Caki2 (cell line): ENCODE results near the gene ORMDL3. TPM values are rescaled to one million over a fixed set of nuclear protein-coding genes. Genes with fewer than 3 reads are reported as not detected.
A peak's percentile ranks its signal among the peaks of the same experiment; 100 is the strongest.

Source experiments
- DNase-seq: peaks from one replicate; pipeline ENCODE4 v3.0.0-alpha.2; 2015; ENCODE audit warnings: low read depth
- in situ Hi-C: cut with HindIII; loops from 2 replicates; pipeline ENCODE4 v1.10.0; 2016; ENCODE audit warnings: low sequenced_read_pairs, low pct_unique_long_range_greater_than_20kb, mixed read lengths
- total RNA-seq: library from RNA; depleted of rRNA; stranded (reverse); fragments of >200 nt; shearing (Covaris generic); gene quantifications from 2 replicates; pipeline ENCODE4 v1.2.3, GENCODE V29; 2014; ENCODE audit warnings: low replicate concordance; rRNA removed

The ORMDL3 gene, protein sequence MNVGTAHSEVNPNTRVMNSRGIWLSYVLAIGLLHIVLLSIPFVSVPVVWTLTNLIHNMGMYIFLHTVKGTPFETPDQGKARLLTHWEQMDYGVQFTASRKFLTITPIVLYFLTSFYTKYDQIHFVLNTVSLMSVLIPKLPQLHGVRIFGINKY
- 41.3 and 70.3 TPM in 2 replicates for total RNA-seq

GRCh38 chr17:39927101-39927928 lies at the start of gene ORMDL3, which contains the start of gene LRRC3C:
ORMDL3 (minus strand) TSS chr17:39927601; CDS start chr17:39924203, 3,398 bp downstream.
LRRC3C (plus strand) TSS chr17:39927732; CDS start chr17:39941524, 13,792 bp downstream.
- DNase-seq = peak; percentile 89
- in situ Hi-C loops = no loop called here

- DNase-seq = no peak
- in situ Hi-C loops = no loop called here
These were observed 48.4 kb upstream of the ORMDL3 start for GRCh38 chr17:39975801-39976200.

GRCh38 chr17:39974433-39974832 lies 47.0 kb upstream of the ORMDL3 start:
- in situ Hi-C loops = no loop called here
- DNase-seq = no peak

GRCh38 chr17:39973496-39973895 lies 46.1 kb upstream of the ORMDL3 start:
- in situ Hi-C loops = no loop called here

GRCh38 chr17:39972271-39972670 lies 44.9 kb upstream of the ORMDL3 start:
- no peak for DNase-seq
- in situ Hi-C loops = no loop called here

More at GRCh38 chr17:39973496-39973895, 46.1 kb upstream of the ORMDL3 start:
- no peak for DNase-seq

DNA sequence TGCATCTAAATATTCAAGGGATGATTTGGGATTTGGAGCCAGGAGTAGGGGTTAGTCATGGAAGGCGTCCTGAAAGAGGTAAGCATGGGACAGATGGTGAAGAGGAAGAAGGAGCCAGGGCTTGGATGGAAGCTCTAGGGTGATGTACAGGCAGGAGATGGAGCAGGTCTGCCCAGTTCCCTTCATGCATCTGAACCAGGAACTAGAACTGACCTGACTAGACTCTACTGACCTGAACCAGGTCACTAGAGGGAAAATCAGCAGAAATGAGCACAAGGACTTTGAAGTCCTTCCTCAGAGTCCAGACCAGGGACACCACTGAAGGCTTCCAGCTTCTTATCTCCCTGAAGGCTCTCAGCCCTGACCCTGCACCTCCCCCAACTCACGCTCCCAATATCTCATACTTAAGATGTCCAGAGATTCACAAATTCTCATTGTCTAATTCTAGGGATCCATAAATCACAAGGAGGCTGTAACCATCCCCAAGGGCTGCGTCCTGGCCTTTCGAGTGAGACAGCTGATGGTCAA lies 43.7 kb upstream of the ORMDL3 start:
- in situ Hi-C loops = no loop called here
- no peak for DNase-seq

- DNase-seq = no peak
- in situ Hi-C loops = no loop called here
These were observed 42.8 kb upstream of the ORMDL3 start for GRCh38 chr17:39970157-39970692.

- in situ Hi-C loops = no loop called here
- no peak for DNase-seq
These were observed 42.0 kb upstream of the ORMDL3 start for GRCh38 chr17:39969375-39969774.

DNA sequence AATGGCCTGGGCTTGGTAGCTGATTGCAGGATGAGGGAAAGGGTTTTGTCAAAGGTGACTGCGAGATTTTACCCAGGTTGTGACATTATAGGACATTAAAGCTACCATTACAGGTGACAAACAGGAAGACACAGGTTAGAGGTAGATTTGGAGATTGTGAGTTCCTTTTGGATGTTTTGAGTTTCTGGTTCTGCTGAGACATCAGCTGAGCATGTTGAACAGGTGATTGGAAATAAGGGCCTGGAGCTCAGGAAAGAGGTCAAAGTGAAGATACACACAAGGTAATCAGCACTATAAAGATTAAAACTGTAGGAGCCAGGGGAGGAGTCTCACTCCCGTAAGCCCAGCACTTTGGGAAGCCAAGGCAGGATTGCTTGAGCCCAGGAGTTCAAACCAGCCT lies 41.4 kb upstream of the ORMDL3 start:
- DNase-seq = no peak
- in situ Hi-C loops = no loop called here

DNA sequence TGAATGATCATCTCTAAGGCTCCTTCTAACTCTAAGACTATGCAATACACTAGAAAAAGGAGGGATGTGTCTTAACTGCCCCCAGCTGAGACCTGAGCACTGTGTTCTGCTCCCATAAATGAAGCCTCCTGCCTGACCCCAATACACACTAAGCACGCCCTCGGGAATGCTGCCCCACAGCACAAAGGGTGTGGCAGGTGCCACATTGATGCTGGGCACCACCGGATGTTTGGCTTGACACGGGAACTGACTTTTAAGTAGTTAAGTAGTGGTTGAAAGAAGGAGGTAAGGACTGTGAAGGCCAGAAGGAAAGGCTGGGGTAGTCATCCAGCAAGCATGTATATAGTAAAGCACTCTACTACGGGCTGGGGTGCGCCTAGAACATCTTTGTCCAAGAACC lies 39.4 kb upstream of the ORMDL3 start:
- in situ Hi-C loops = no loop called here
- DNase-seq = no peak

GRCh38 chr17:39965017-39965699 lies 37.8 kb upstream of the ORMDL3 start:
- in situ Hi-C loops = no loop called here
- no peak for DNase-seq

DNA sequence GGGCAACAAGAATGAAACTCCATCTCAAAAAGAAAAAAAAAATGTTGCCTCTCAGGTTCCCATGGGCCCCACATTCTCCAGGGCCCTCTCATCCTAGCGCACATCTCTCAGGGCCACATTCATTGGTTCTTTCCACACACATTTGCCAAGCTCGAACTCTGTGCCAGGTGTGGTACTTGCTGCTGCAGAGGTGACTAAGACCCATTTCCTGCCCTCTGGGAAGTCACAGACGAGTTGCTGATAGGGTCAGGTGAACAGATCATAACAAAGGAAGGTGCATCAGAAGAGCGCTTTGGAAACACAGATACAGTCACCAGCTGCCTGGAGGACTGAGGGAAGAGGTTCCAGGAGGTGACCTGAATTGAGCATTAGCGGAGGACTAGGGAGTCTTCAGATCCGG lies 36.4 kb upstream of the ORMDL3 start:
- in situ Hi-C loops = no loop called here
- DNase-seq = no peak

DNA sequence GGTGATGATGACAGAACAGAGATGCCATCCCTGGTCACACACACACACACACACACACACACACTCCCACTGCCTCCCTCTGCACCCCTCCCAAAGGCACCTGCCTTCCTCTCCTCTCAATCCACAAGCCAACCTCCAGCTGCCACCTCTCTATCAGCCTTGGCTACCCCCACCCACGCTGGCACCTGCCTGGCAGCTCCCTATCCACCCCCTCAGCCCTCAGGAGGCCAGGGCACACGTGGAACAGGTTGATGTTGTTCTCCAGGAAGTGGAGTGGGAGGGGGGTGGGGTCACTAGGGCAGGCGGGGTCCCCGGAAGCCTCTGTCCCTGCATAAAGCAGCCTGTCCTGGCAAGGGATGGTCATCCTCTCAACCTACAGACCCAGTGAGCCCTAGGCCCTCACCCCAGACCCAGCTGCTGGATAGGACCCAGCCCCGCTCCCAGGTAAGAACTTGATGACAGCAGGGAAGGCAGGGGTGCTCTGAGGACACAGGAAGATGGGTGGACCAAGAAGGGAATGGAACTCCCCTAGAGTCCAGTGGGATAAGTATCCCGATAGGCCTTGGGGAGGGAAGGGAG lies 35.3 kb upstream of the ORMDL3 start, which contains the start of gene GSDMA:
TSS of gene GSDMA (plus strand) at position 363 of the 579 bp plus-strand sequence. CDS start 2,684 bp downstream, outside the sequence.
- in situ Hi-C loops = no loop called here
- no peak for DNase-seq

DNA sequence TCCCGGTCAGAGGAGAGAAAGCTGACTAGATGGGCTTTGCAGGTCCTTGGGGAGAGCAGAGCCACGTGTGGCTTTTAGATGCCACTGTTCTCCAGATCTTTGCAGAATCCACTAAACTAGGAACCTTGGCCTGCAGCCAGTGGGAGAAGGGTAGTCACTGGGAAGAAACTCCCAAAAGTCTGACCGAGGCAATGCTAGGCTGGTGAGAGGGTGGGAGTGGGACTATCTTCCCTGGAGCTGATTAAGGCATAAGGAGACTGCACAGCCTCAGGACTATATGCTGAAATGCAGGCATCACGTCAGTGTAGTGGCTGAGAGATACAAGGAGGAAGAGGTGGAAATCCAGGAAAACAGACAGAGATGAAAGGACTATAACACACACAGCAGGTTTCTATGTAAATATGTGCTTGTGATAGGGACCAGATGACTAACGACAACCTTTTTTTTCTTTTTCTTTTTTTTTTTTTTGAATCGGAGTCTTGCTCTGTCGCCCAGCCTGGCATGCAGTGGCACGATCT lies 33.2 kb upstream of the ORMDL3 start:
- DNase-seq = no peak
- in situ Hi-C loops = no loop called here

GRCh38 chr17:39955726-39956225 lies 28.4 kb upstream of the ORMDL3 start:
- no peak for DNase-seq
- in situ Hi-C loops = no loop called here

GRCh38 chr17:39954876-39955275 lies 27.5 kb upstream of the ORMDL3 start:
- DNase-seq = no peak
- in situ Hi-C loops = no loop called here

DNA sequence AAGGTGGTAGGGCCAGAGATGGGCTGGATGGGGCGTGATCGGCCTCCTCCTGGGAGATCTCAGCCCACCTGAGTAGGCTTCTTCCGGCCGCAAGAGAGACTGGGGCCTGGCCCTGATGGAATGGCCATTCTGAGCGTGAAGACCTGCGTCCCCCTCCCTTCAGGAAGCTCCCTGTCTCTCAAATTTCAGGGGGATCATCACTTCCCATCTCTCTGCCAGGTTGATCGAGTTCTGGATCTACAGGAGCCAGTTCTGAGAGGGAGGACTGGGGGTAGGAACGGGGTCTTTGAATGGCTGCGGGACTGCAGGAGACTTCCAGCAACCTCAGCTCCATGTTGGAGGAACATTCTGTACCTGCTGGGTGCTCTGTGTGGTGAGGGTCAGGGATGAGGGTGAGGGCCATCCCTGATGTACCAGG lies 26.1 kb upstream of the ORMDL3 start:
- peak; percentile 92 for DNase-seq
- in situ Hi-C loops = no loop called here
